A549 treated with RU486 at 1 μM for 4 hours (cell line): ENCODE results near the gene TMEM126A. TPM values are rescaled to one million over a fixed set of nuclear protein-coding genes. Genes with fewer than 3 reads are reported as not detected.

ENCODE experiments used
- total RNA-seq: library from RNA; stranded (reverse); fragments of 200-300 nt; extraction: Qiagen RNA extraction; gene quantifications from 5 replicates; pipeline ENCODE4 v1.2.3, GENCODE V29; 2022; ENCODE audit warnings: low read depth

The TMEM126A gene
- 41.4 to 57.8 TPM (median 56.3 TPM) in 5 replicates for total RNA-seq

GRCh38 chr11:85647604-85648299 is at the start of gene TMEM126A:
TMEM126A (plus strand) TSS chr11:85647967; CDS start chr11:85650256, 2,289 bp downstream.

DNA sequence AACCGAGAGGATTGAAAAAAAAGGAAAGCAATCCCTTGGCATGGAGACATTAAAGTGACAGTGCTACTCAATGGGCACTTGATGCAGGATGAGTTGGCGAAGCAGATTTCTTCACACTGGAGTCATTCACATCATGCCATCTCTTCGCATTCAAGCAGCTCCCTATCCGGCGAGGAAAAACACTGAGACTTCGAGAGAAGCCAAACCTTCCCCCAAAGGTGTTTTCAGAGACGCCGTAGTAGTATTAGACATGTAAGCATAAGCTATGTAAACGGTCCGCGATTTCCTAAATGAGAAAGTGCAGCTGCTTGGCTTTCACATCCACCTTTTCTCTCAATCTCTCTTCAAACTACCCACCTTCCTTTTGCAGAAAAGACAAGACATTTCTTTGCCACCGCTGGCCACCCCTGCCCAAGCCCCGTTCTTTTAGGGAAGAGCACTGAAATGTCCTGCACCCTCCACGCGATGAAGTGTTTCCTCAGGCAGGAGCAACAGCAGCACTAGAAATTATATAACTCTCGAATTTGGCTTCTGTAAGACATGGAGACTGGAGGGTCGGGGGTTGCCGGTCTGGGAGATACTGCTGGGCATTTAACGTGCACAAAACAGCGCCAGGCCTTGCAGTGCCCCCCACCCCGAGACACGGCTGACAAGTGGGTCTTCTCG is 20.3 kb upstream of the TMEM126A start, which contains the start of gene DLG2:
TSS of gene DLG2 (minus strand) at position 13 of the 666 bp plus-strand sequence.

GRCh38 chr11:85627998-85628770 is 19.6 kb upstream of the TMEM126A start, which contains the start of gene TMEM126B:
TMEM126B (plus strand) TSS chr11:85628593; CDS start chr11:85628608, 15 bp downstream.

GRCh38 chr11:85664615-85665481 is 17.1 kb downstream of the TMEM126A start, which contains the start of gene CREBZF:
CREBZF (minus strand) TSS chr11:85665129; CDS start chr11:85664875, 254 bp downstream.

GRCh38 chr11:85685820-85686459 is 38.2 kb downstream of the TMEM126A start, which contains the start of gene CCDC89:
CCDC89 (minus strand) TSS chr11:85686195; CDS start chr11:85686130, 65 bp downstream.

Other genes with a start within 250 kb of the TMEM126A start
- gene DLG2, start 20.6 kb upstream of the TMEM126A start, total RNA-seq, result 0.18 to 0.41 TPM (median 0.32 TPM) in 4 of 5 replicates, not detected in the other
- gene TMEM126B, start 19.4 kb upstream of the TMEM126A start, total RNA-seq, result 45.5 to 72.2 TPM (median 56.1 TPM) in 5 replicates
- 15.3 to 33.0 TPM (median 32.6 TPM) in 5 replicates for gene CREBZF, start 17.2 kb downstream of the TMEM126A start, total RNA-seq
- gene CCDC89, start 38.2 kb downstream of the TMEM126A start, total RNA-seq, result not detected in 5 replicates
- gene SYTL2, start 163.2 kb downstream of the TMEM126A start, total RNA-seq, result 13.1 to 30.4 TPM (median 15.4 TPM) in 5 replicates
- gene CCDC83, start 207.4 kb downstream of the TMEM126A start, total RNA-seq, result not detected in 5 replicates